H7 (cell line): Measurements from ENCODE around the gene EFCAB6. TPM values are rescaled to one million over a fixed set of nuclear protein-coding genes. Genes with fewer than 3 reads are reported as not detected.

Source experiments
- DNase-seq: peaks from one replicate; pipeline ENCODE4 v3.0.0; 2012
- H3K27me3 ChIP-seq: 2 replicates; pipeline ENCODE4 v1.6.0; 2011; ENCODE audit warnings: mild to moderate bottlenecking, low read length; ENCODE audit not compliant: control insufficient read depth, insufficient read depth
- H3K36me3 ChIP-seq: replicated peaks from 2 replicates; pipeline ENCODE4 v1.5.1; 2011; ENCODE audit warnings: low read length; ENCODE audit not compliant: control insufficient read depth, insufficient read depth
- H3K4me3 ChIP-seq: 2 replicates; pipeline ENCODE4 v1.5.1; 2011; ENCODE audit warnings: low read depth, mild to moderate bottlenecking, control low read depth, low read length, moderate library complexity; ENCODE audit not compliant: insufficient read depth
- total RNA-seq: library from RNA; depleted of rRNA; stranded (reverse); fragments of >200 nt; shearing (Covaris generic); gene quantifications from 2 replicates; pipeline ENCODE4 v1.2.3, GENCODE V29; 2014

Gene EFCAB6
- total RNA-seq, 1 experiment from 2014 or later, result 0.31 TPM

DNA sequence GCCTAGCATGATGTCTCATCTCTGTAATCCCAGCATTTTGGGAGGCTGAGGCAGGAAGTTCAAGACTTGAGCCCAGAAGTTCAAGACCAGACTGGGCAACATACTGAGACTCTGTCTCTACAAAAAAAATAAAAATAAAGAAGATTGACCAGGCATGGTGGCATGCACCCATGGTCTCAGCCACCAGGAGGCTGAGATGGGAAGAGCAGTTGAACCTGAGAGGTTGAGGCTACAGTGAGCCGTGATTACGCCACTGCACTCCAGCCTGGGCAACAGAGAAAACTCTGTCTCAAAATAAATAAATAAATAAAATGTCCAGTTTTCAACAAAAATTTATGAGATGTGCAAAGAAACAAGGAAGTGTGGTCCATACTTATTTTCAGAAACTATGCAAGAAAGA lies 28.3 kb downstream of the EFCAB6 start:
- Histone ChIP-seq H3K27me3 (no peaks in the 10 kb centered on the region), H3K4me3 (no peak overlapping the region), H3K36me3 (no peaks in the 10 kb centered on the region)
- DNase-seq, result peak; percentile 27

DNA sequence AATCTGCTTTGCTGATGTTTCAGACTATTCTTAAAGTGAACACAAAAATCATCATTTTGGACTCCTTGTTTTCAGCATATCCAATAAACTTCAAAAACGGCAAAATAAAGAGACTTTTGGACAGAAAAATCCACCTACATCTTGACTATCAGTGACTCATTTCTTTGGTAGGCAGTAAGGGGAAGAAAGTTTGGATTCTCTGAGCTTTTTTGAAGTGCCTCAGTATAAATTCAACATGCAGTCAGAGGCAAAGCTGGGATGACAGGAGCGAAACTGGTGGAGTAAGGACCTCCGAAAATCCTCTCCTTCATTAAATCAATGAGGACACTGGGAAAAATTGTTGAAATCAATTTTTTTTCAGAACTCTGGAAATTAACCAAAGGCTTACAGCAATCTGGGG lies 29.7 kb downstream of the EFCAB6 start:
- no peaks in the 10 kb centered on the region for H3K36me3 ChIP-seq
- no peak overlapping the region for H3K4me3 ChIP-seq
- no peaks in the 10 kb centered on the region for H3K27me3 ChIP-seq
- DNase-seq, result no peak

DNA sequence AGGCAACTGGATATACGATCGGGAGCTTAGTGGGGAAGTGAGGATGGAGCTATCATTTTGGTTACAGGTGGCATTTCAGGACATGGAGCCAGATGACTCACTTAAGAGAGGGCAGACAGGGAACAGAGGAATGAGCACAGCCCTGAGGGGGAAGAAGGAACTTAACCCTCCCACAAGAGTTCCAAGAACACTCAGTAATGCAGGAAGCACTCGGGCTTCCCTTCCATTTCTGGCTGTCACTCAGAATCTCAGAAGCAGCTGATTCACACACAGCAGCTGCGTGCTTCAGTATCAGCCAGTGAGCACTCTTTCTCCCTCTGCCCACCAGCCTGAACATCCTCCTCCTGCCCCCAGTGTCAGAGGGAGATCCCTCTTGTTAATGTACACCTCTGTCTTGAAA lies 34.8 kb downstream of the EFCAB6 start:
- H3K27me3 ChIP-seq, result no peaks in the 10 kb centered on the region
- DNase-seq, result no peak
- H3K36me3 ChIP-seq, result no peaks in the 10 kb centered on the region
- no peak overlapping the region for H3K4me3 ChIP-seq

DNA sequence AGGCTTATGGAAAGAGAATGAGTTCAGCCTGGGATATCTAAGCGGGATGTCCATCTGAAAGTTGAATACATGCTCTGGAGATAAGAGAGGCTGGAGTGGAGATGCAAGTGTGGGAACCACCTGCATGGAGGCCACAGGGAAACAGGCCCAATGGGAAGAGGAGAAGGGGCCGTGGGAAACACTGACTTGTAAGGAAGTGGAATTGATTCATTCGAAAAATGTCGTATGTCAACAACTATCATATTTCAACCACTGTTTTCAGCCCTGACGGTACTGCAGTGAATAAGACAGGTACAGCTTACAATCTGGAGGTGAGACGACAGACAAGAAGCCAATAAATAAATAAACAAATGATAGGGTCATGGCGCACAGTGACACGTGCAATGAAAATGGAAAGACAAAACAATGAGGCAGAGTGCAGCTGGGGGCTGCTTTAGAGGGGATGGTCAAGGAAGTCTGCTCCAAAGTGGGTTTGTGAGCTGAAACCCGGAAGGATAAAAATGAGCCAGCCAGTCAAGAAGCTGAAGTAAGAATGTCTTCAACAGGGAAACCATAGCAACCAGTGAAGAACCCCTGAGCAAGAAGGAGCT lies 35.9 kb downstream of the EFCAB6 start:
- no peaks in the 10 kb centered on the region for H3K27me3 ChIP-seq
- H3K4me3 ChIP-seq, result no peak overlapping the region
- no peaks in the 10 kb centered on the region for H3K36me3 ChIP-seq
- DNase-seq, result no peak

DNA sequence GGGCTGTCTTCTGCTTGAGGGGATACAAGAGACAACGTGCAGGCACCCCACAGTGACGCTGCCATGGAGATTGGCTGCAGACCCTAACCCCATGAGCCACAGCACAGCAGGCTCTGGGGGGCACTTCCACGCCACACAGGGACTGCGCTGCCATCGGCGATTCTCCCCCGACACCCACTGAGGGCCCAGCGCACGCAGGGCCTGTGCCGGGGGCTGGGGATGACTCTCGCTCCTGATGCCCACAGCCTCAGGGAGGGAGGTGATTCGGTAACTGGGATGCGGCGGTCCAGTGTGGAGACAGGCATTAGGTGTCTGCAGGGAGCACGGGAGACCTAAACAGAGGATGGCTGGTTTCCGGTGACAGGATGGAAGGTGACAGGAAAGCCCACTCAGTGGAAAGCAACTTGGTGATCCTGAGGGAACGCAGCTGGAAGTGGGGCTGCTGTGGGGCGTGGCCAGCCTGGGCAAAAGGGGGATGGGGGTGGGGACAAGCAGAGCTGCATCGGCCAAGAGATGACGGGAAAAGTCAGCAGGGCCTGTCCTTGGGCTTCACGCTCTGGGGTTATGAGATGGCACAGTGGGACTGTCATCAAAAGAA lies 37.7 kb downstream of the EFCAB6 start:
- Histone ChIP-seq H3K27me3 (no peaks in the 10 kb centered on the region), H3K4me3 (no peak overlapping the region), H3K36me3 (no peaks in the 10 kb centered on the region)
- peak; percentile 30 for DNase-seq

DNA sequence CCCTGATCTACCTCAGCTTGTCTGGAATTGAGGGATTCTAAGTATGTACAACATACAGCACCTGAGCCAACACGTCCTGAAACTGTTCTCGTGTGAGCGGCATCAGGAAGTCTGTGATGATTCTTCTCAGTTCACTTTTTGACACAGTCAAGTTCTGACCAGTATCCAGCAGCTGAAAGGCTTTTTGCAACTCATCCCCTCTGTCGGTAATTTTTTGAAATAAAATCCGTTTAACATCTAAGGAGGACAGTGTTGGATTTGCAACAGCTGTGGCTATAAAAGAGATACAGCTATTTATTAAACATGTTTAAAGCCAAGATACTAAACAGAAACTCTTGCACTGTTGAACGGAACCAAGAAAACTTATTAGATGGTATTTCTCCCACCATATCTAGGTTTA lies 39.3 kb downstream of the EFCAB6 start:
- no peak overlapping the region for H3K4me3 ChIP-seq
- no peaks in the 10 kb centered on the region for H3K27me3 ChIP-seq
- no peaks in the 10 kb centered on the region for H3K36me3 ChIP-seq
- no peak for DNase-seq

DNA sequence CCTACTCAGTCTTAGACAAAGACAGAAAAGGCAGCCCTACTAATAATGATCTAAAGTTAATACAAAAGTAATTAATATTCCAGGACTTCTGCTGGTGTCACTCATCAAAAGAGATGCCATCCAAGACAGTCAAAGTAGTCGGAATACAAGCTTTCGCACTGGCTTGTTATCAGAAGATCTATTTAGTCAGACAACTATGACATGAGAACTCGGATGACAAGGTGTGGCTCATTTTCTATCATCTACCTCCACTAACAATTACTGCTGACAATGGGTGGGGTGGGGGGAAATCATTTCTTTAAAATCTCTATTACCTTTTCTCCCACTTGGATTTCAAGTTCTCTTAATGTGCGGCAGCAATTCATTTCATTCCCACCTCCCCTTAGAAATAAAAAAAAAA lies 56.7 kb downstream of the EFCAB6 start:
- no peak overlapping the region for H3K4me3 ChIP-seq
- H3K27me3 ChIP-seq, result no peaks in the 10 kb centered on the region
- H3K36me3 ChIP-seq, result no peaks in the 10 kb centered on the region
- DNase-seq, result no peak

DNA sequence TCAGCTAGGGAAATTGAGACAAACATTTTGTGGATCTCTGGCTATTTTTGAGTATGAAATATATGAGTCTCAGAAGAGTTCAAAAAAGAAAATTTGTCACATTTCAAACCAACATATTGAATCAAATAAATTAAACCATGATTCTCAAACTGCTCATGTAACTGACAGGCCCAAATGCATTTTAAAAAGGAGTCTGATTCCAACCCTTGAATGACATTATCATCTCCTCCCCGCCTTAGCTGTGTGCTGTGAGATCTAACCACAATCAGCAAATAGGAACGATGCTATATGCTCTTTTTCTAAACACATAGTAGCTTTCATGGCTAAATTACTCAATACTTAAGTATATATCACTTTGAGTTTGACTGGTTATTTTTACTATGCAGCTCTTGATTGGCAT lies 57.1 kb downstream of the EFCAB6 start:
- no peak for DNase-seq
- H3K36me3 ChIP-seq, result no peaks in the 10 kb centered on the region
- H3K4me3 ChIP-seq, result no peak overlapping the region
- no peaks in the 10 kb centered on the region for H3K27me3 ChIP-seq

DNA sequence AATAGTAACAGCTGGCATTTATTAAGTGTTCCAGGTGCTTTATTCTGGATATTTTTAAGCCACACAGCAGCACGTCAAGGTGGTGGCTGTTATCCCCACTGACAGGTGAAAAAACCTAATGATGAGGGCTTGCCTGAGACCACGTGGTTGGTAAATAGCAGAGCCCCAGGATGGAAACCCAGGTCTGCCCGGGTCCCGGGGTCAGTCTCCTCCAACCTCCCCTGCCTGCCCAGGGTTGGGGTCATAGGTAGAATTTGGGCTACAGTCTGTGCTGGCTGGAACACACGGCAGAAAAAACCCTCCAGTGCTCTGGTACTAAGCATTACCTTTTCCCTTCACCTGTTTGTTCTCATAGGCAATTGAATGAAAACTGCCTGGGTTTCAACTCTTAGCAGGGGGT lies 57.9 kb downstream of the EFCAB6 start:
- Histone ChIP-seq H3K36me3 (no peaks in the 10 kb centered on the region), H3K27me3 (no peaks in the 10 kb centered on the region), H3K4me3 (no peak overlapping the region)
- DNase-seq, result no peak

DNA sequence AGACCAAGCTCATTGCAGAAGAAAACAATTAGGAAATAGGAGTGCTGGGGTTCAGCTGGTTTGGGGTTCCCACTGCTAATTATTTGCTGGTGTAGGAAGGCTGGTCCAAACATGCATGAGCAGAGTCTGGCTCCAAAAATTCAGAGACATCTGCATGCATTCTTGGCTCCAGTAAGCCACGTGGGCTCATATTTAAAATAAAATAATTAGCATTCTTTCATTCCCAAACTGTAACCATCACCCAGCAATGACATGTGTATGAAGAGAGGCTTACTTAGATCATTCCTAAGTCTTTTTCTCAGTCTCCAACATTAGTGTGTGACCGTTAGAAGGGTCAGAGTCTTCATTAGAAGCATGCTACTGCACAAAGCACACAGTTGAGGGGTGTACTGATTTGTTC lies 58.4 kb downstream of the EFCAB6 start:
- Histone ChIP-seq H3K36me3 (no peaks in the 10 kb centered on the region), H3K27me3 (no peaks in the 10 kb centered on the region), H3K4me3 (no peak overlapping the region)
- no peak for DNase-seq

DNA sequence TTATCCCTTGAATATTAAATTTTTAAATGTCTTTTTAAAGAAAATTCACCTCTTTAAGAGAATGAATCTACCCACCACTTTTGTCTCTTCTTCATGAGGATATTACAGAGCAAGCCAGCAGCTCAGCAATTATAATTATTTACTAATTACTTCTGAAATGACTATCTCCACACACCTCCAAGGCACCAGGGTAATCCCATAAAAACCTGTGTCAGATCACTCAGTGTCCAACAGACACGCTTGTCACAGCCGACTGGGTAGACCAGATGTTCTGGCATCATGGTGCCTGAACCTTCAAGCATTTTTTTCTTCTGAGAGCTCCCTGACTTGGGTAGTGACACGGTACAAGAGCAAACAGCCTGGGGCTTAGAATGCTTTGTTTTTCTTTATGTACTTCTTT lies 61.4 kb downstream of the EFCAB6 start:
- no peaks in the 10 kb centered on the region for H3K27me3 ChIP-seq
- no peaks in the 10 kb centered on the region for H3K36me3 ChIP-seq
- no peak overlapping the region for H3K4me3 ChIP-seq
- DNase-seq, result no peak

DNA sequence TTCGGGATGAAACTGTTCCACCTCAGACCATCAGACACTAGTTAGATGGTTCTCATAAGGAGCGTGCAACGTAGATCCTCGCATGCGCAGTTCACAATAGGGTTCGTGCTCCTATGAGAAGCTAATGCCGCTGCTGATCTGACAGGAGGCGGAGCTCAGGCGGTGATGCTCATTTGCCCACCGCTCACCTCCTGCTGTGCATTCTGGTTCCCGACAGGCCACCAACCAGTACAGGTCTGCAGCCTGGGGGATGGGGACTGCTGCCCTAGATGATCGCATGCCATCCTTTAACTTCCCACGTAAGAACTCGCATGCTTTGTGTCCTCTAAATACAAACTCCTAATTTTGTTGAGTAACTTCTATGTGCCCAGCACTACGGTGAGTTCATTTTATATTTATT lies 62.6 kb downstream of the EFCAB6 start:
- H3K27me3 ChIP-seq, result no peaks in the 10 kb centered on the region
- DNase-seq, result no peak
- no peak overlapping the region for H3K4me3 ChIP-seq
- no peaks in the 10 kb centered on the region for H3K36me3 ChIP-seq

DNA sequence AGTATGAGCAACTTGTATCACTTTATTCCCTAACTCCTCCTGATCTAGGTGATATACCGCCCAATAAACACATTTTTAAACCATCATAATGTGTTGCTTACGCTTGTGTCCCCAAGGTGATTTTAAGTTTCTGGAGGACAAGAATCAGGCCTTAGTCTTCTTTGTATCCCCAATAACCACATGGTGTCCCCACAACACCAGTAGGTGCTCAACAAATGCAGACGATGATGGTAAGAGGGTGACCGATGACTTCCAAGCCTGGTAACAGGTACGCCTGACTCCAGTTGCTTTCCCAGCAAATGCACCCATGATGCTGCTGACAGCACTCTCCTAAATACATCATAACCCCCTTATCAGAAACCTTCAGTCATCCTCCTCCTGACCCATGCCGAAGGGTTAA lies 64.2 kb downstream of the EFCAB6 start:
- H3K36me3 ChIP-seq, result no peaks in the 10 kb centered on the region
- H3K4me3 ChIP-seq, result no peak overlapping the region
- no peaks in the 10 kb centered on the region for H3K27me3 ChIP-seq
- no peak for DNase-seq

DNA sequence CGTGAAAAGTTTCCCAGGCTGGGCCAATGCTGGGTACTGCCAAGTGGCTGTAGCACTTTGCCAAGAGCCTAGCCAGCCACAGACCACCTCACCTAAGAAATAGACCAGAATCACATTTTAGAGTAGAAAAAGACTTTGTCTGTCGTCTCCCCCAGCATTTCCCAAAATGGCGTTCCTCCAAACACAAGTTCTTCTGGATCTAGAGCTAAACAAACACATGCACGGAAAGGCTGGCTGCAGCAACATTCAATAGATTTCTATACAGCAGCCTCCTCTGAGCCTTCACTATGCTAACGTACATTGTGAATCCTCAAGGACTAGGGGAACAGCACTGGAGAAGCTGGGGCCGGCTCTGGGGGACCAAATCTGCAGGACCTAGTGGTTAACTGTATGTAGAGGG lies 65.0 kb downstream of the EFCAB6 start:
- DNase-seq, result no peak
- Histone ChIP-seq H3K27me3 (no peaks in the 10 kb centered on the region), H3K4me3 (no peak overlapping the region), H3K36me3 (no peaks in the 10 kb centered on the region)

DNA sequence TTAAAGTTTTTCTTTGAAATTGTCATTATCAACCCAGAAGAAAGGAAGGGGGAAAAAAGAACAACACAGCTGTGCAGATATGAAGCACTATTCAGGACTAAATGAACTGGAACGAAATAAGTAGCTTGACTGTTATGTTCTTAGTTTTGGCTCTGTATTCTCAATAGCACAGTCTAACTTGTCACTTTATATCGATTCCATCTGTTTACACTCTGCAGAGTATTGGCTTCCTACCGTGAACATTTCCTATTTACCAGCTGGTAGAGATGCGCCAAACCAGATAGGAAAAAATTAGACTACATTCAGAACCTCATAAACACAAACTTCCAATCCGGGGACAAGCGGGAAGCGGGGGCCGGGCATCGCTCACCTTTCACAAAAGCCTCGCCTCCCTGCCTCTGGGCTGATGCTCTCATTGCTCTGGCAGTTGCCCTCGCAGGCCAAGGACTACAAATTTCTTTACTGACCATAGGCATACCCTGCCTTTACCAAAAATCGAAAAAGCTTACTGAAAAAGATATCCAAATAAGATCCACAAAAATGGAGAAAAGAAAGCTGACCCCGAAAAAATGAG lies 66.2 kb downstream of the EFCAB6 start:
- Histone ChIP-seq H3K27me3 (no peaks in the 10 kb centered on the region), H3K36me3 (no peaks in the 10 kb centered on the region), H3K4me3 (no peak overlapping the region)
- no peak for DNase-seq

DNA sequence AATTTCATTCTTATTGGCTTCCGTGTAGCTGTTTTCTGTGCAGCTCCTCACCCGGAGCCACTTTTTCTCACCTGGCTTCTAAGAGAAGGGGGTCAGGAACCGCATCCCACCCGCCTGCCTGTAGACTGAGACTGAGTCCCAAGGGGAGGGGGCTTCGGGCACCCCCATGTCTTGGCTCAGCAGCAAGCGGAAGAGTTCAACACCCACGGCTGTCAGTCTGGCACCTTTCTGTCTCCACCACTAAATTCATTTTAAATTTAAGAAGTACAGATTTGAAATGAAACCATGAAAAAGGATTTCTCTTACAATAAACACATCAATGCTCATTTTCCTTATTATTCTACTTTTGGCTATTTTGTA lies 66.7 kb downstream of the EFCAB6 start:
- Histone ChIP-seq H3K27me3 (no peaks in the 10 kb centered on the region), H3K4me3 (no peak overlapping the region), H3K36me3 (no peaks in the 10 kb centered on the region)
- no peak for DNase-seq
